Lung (tissue), 12 donors: ENCODE data around the gene KEAP1. TPM values are rescaled to one million over a fixed set of nuclear protein-coding genes. Genes with fewer than 3 reads are reported as not detected.

ENCODE experiments used
- ATAC-seq: fragments of 200-7000 bp; cut with Tn5 transposase; one replicate; pipeline ENCODE4 v1.9.1; 2020; ENCODE audit warnings: moderate number of reproducible peaks; ENCODE audit not compliant: insufficient read depth, low FRiP score
- DNase-seq, 3 donors: peaks; one replicate each; pipeline ENCODE4 v3.0.0-alpha.2; 2013 to 2017
- H3K27ac ChIP-seq, 2 donors: one replicate each; pipeline ENCODE4 v1.5.1; 2013; ENCODE audit warnings: mild to moderate bottlenecking in 2 of 2, moderate library complexity in 2 of 2, control low read depth in 1 of 2, inconsistent platforms in 1 of 2, low read depth in 1 of 2, low read length in 1 of 2
- H3K27me3 ChIP-seq, 3 donors: one replicate each; pipeline ENCODE4 v1.5.1; 2013; ENCODE audit warnings: low read length in 2 of 3; ENCODE audit not compliant: control insufficient read depth in 3 of 3, insufficient read depth in 3 of 3
- H3K36me3 ChIP-seq, 4 donors: one replicate each; pipeline ENCODE4 v1.5.1; 2013; ENCODE audit warnings: low read length in 4 of 4, mild to moderate bottlenecking in 1 of 4, moderate library complexity in 1 of 4; ENCODE audit not compliant: control insufficient read depth in 4 of 4, insufficient read depth in 4 of 4
- H3K4me1 ChIP-seq, 5 donors: one replicate each; pipeline ENCODE4 v1.5.1; 2013; ENCODE audit warnings: low read length in 5 of 5, mild to moderate bottlenecking in 2 of 5, moderate library complexity in 1 of 5; ENCODE audit not compliant: control insufficient read depth in 5 of 5, insufficient read depth in 5 of 5
- H3K4me3 ChIP-seq: one replicate; pipeline ENCODE4 v1.5.1; 2013; ENCODE audit warnings: mild to moderate bottlenecking, control low read depth, moderate library complexity
- H3K9ac ChIP-seq, 2 donors: one replicate each; pipeline ENCODE4 v1.5.1; 2013; ENCODE audit warnings: low read length in 2 of 2, control low read depth in 1 of 2; ENCODE audit not compliant: insufficient read depth in 1 of 2
- H3K9me3 ChIP-seq, 4 donors: one replicate each; pipeline ENCODE4 v1.5.1; 2013; ENCODE audit warnings: low read length in 3 of 4, mild to moderate bottlenecking in 1 of 4, moderate library complexity in 1 of 4; ENCODE audit not compliant: control insufficient read depth in 4 of 4, insufficient read depth in 3 of 4
- whole genome bisulfite sequencing, 2 donors: extraction: QIAGEN DNeasy Blood & Tissue Kit; methylation state at CpG; one replicate each; pipeline ENCODE4 v1.1.7; 2013; 5-methylcytosine and 5-hydroxymethylcytosine counted together
- polyA plus RNA-seq, 2 donors: library from polyadenylated mRNA; stranded (reverse); fragments of 200-250 nt; gene quantifications; one replicate each; pipeline ENCODE4 v1.2.1, GENCODE V29; 2013
- total RNA-seq, 2 donors: library from RNA; depleted of rRNA in 1 of 2; stranded (reverse); fragments of >200 nt in 1 of 2; gene quantifications; one replicate each; pipeline ENCODE4 v1.2.1, GENCODE V29; 2014 to 2021
- TF ChIP-seq, protein P1 (sequence below): IDR thresholded peaks from 2 replicates; pipeline ENCODE4 v1.5.1; 2012; ENCODE audit warnings: mild to moderate bottlenecking; ENCODE audit errors: control extremely low read depth, extremely low read depth
- donor health status: control.
- donor health status: control.
- donor health status: Bipolar disorder and iron deficiency.
- donor health status: healthy.
- donor health status: DM: yes; HTN: yes; CAD: no.

Gene KEAP1
- total and polyA plus RNA-seq, 4 donors = 44.8 to 73.5 (median 60.3) TPM

DNA sequence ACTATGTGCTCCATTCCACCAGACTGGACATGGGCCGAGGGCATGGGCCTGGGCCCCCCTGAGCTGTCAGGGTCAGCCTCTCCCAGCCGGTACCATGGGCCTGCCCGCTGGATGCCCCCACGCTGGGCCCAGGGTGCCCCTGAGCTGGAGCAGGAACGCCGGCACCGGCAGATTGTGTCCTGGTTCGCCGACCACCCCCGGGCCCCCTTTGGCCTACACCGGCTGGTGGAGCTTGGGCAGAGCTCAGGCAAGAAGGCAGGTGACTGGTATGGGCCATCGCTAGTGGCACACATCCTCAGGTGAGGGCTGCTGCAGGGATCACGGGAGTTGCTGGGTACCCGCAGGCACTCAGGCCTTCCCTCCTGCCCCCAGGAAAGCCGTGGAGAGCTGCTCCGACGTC is 43.7 kb upstream of the KEAP1 start:
- TF ChIP-seq, protein P1, sequence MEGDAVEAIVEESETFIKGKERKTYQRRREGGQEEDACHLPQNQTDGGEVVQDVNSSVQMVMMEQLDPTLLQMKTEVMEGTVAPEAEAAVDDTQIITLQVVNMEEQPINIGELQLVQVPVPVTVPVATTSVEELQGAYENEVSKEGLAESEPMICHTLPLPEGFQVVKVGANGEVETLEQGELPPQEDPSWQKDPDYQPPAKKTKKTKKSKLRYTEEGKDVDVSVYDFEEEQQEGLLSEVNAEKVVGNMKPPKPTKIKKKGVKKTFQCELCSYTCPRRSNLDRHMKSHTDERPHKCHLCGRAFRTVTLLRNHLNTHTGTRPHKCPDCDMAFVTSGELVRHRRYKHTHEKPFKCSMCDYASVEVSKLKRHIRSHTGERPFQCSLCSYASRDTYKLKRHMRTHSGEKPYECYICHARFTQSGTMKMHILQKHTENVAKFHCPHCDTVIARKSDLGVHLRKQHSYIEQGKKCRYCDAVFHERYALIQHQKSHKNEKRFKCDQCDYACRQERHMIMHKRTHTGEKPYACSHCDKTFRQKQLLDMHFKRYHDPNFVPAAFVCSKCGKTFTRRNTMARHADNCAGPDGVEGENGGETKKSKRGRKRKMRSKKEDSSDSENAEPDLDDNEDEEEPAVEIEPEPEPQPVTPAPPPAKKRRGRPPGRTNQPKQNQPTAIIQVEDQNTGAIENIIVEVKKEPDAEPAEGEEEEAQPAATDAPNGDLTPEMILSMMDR = no peak
- no peak for DNase-seq

DNA sequence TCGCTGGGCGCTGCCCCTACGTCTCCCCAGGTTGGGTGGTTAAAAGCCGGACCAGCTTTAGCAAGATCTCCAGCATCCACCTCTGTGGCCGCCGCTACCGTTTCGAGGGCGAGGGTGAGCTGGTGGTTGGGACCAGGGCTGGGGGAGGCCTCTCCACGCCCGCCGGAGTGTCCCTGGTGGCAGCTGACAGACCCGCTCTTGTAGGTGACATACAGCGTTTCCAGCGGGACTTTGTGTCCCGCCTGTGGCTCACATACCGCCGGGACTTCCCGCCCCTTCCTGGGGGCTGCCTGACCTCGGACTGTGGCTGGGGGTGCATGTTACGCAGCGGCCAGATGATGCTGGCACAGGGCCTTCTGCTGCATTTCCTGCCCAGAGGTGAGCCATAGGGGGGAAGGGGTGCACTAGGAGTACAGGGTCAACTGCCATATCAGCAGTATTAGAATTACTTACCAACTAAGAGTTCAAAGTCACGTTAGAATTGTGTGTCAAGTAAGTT is 41.6 kb upstream of the KEAP1 start:
- peak overlapping the region; percentile 95 for H3K4me3 ChIP-seq
- no peak for DNase-seq
- ATAC-seq = no peak
- peaks cover 0 to 9% (median 5%) of the 10 kb centered on the region in 5 donors for H3K4me1 ChIP-seq
- no peaks in the 10 kb centered on the region for H3K9me3 ChIP-seq
- H3K27ac ChIP-seq = no peak overlapping the region
- H3K9ac ChIP-seq = peak overlapping the region; percentile 46 to 47
- WGBS, 2 donors = 49 to 54% methylated on average over 23 of the region's 23 CpGs
- H3K36me3 ChIP-seq = peaks cover 0 to 25% (median 15%) of the 10 kb centered on the region in 4 donors
- H3K27me3 ChIP-seq = no peaks in the 10 kb centered on the region
- TF ChIP-seq, protein P1 = no peak

More for the DNA sequence above, 43.7 kb upstream of the KEAP1 start:
- WGBS, 2 donors = 96 to 97% methylated on average over 17 of the region's 17 CpGs
- no peak overlapping the region for H3K4me3 ChIP-seq
- no peaks in the 10 kb centered on the region for H3K9me3 ChIP-seq
- peaks cover 4 to 32% (median 18%) of the 10 kb centered on the region in 4 donors for H3K36me3 ChIP-seq
- peaks cover 0 to 9% (median 5%) of the 10 kb centered on the region in 5 donors for H3K4me1 ChIP-seq
- H3K27me3 ChIP-seq = no peaks in the 10 kb centered on the region
- ATAC-seq = no peak
- no peak overlapping the region for H3K27ac ChIP-seq
- H3K9ac ChIP-seq = no peak overlapping the region

DNA sequence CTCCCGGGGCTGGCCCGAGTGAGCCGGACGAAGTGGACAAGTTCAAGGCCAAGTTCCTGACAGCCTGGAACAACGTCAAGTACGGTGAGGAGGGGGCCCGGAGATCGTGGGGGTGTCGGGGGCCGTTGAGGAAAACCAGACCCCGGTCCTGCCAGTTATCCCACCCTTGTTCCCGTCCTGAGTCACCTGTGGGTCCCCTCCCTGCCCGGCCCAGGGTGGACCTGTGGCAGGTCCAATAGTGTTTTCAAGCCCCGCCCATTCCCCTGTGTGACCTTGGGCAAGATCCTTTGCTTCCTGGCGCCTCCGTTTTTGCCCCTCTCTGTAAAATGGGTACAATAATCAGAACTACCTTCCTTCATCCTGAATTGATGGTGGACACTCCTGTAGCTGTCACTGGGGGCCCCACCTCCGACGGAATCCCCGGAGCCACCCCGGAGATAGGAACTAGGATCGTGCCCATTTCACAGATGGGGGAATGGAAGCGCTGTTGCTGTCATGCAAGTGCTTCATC is 41.1 kb upstream of the KEAP1 start:
- peaks cover 0 to 21% (median 14%) of the 10 kb centered on the region in 4 donors for H3K36me3 ChIP-seq
- 22 to 28% methylated on average over 21 to 22 of the region's 22 CpGs for WGBS, 2 donors
- TF ChIP-seq, protein P1 = no peak

More for the DNA sequence above, 41.1 kb upstream of the KEAP1 start:
- peak overlapping the region; percentile 95 for H3K4me3 ChIP-seq
- no peaks in the 10 kb centered on the region for H3K9me3 ChIP-seq
- peak overlapping the region; percentile 85 to 92 for H3K27ac ChIP-seq
- H3K9ac ChIP-seq = peak overlapping the region; percentile 46 to 47
- peaks cover 0 to 9% (median 5%) of the 10 kb centered on the region in 5 donors for H3K4me1 ChIP-seq
- DNase-seq (peak in 1 of 3 donors; percentile 31), ATAC-seq (no peak)
- no peaks in the 10 kb centered on the region for H3K27me3 ChIP-seq
